Uterus (tissue), 2 donors: ENCODE measurements around the gene LRRN3.

Experiments used
- CTCF ChIP-seq, 4 experiments: fragments of 200-600 bp in 2 of 4; fragments of 450-650 bp in 2 of 4; sonication (generic) in 2 of 4; IDR thresholded peaks; one replicate each; pipeline ENCODE4 v1.5.1; 2016 to 2019; ENCODE audit warnings: antibody characterized with exemption in 4 of 4, mild to moderate bottlenecking in 2 of 4, moderate library complexity in 1 of 4
- POLR2A ChIP-seq, 2 donors: fragments of 450-650 bp; IDR thresholded peaks; one replicate each; pipeline ENCODE4 v1.6.1; 2016; ENCODE audit warnings: antibody characterized with exemption in 2 of 2, mild to moderate bottlenecking in 1 of 2, moderate library complexity in 1 of 2

- TF ChIP-seq CTCF (IDR thresholded peaks at IDR 0.05) (no peak), POLR2A (IDR thresholded peaks at IDR 0.05) (no peak)
These were observed 38.5 kb downstream of the LRRN3 start for GRCh38 chr7:111129435-111129834.
